A549 treated with Hydrocortisone at 1 μM for 4 hours (cell line): ENCODE measurements around the gene VAV1. TPM values are rescaled to one million over a fixed set of nuclear protein-coding genes. Genes with fewer than 3 reads are reported as not detected.

Experiments
- total RNA-seq: library from RNA; stranded (reverse); fragments of 200-300 nt; extraction: Qiagen RNA extraction; gene quantifications from 5 replicates; pipeline ENCODE4 v1.2.3, GENCODE V29; 2022

Gene VAV1, protein sequence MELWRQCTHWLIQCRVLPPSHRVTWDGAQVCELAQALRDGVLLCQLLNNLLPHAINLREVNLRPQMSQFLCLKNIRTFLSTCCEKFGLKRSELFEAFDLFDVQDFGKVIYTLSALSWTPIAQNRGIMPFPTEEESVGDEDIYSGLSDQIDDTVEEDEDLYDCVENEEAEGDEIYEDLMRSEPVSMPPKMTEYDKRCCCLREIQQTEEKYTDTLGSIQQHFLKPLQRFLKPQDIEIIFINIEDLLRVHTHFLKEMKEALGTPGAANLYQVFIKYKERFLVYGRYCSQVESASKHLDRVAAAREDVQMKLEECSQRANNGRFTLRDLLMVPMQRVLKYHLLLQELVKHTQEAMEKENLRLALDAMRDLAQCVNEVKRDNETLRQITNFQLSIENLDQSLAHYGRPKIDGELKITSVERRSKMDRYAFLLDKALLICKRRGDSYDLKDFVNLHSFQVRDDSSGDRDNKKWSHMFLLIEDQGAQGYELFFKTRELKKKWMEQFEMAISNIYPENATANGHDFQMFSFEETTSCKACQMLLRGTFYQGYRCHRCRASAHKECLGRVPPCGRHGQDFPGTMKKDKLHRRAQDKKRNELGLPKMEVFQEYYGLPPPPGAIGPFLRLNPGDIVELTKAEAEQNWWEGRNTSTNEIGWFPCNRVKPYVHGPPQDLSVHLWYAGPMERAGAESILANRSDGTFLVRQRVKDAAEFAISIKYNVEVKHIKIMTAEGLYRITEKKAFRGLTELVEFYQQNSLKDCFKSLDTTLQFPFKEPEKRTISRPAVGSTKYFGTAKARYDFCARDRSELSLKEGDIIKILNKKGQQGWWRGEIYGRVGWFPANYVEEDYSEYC
- 6.2 to 9.4 TPM (median 6.8 TPM) in 5 replicates for total RNA-seq

GRCh38 chr19:6772028-6772865 is at the start of gene VAV1:
Gene VAV1, plus strand, starts transcription at chr19:6772708. Its CDS starts 100 bp downstream, at chr19:6772808.

GRCh38 chr19:6737284-6737872 is 35.1 kb upstream of the VAV1 start, which contains the start of gene GPR108:
Gene GPR108, minus strand, starts transcription at chr19:6737580. Its CDS starts 4 bp downstream, at chr19:6737576.

DNA sequence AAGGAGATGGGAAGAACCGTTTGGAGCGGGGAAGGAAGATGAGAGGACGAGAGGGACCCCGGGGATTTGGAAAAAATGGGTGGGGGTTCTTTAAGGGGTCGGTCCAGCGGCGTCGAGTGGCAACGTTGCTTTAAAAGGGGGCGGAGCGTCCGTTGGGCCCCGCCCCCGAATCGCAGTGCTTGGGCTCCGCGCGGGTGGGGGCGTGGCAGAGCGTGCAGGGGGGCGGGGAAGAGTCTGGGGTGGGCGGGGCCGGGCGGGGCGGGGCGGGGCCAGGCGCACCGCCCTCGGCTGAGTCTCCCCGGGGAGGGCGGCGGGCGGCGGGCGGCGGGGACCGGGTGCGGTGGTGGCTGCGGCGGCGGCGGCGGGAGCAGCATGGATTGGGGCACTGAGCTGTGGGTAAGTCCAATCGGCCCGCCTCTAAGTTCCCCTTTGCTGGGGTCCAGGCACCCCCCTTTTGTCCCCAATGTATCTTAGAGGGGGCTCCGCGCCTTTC is 33.1 kb upstream of the VAV1 start, which contains the start of gene TRIP10:
TSS of gene TRIP10 (plus strand) at position 291 of the 493 bp plus-strand sequence. CDS start at position 373, 82 bp downstream.

GRCh38 chr19:6767357-6768235 is 4.9 kb upstream of the VAV1 start, which contains the start of gene SH2D3A:
Gene SH2D3A, minus strand, starts transcription at chr19:6767435. Its CDS starts 3,687 bp downstream, at chr19:6763748.

DNA sequence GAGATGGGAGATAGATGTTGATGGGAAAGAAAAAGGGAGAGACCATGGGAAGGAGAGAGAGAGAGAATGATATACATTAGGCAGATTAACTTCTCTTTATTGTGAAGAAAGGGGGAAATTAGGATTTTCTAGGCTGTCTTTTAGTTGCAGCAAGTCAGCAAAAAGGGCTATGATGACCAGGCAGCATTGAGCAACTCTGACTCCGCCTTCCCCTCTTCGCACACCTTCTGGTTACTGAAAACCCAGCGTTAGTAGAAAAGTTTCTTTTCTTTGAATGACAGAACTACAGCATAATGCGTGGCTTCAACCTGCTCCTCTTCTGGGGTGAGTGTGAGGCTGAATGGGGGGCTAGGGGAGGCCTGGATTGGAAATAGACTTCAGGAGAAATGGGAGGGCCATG is 114.8 kb downstream of the VAV1 start, which contains the start of gene ADGRE1:
TSS of gene ADGRE1 (plus strand) at position 264 of the 400 bp plus-strand sequence. CDS start at position 294, 30 bp downstream.

Other genes with a start within 250 kb of the VAV1 start
- 2.3 to 4.8 TPM (median 4.5 TPM) in 5 replicates for gene TNFSF9, start 241.7 kb upstream of the VAV1 start, total RNA-seq
- gene CD70, start 181.6 kb upstream of the VAV1 start, total RNA-seq = 11.4 to 24.9 TPM (median 21.6 TPM) in 5 replicates
- 0.05 to 0.17 TPM (median 0.13 TPM) in 5 replicates for gene TNFSF14, start 102.5 kb upstream of the VAV1 start, total RNA-seq
- gene C3, start 52.1 kb upstream of the VAV1 start, total RNA-seq = 42.5 to 51.0 TPM (median 48.8 TPM) in 5 replicates
- 32.9 to 43.0 TPM (median 40.9 TPM) in 5 replicates for gene GPR108, start 35.1 kb upstream of the VAV1 start, total RNA-seq
- 84.3 to 96.4 TPM (median 93.1 TPM) in 5 replicates for gene TRIP10, start 33.0 kb upstream of the VAV1 start, total RNA-seq
- 15.8 to 19.9 TPM (median 17.4 TPM) in 5 replicates for gene SH2D3A, start 5.3 kb upstream of the VAV1 start, total RNA-seq
- gene ADGRE1, start 114.9 kb downstream of the VAV1 start, total RNA-seq = 4.1 to 5.5 TPM (median 4.7 TPM) in 5 replicates
- gene MBD3L2B, start 248.7 kb downstream of the VAV1 start, total RNA-seq = not detected in 5 replicates